OCI-LY1 (cell line): ENCODE data around the gene RBMS3.

Experiments used
- H2AFZ ChIP-seq: fragments of 200-600 bp; sonication (generic), shearing (Covaris generic); 2 replicates; pipeline ENCODE4 v1.6.0; 2014; ENCODE audit warnings: antibody characterized with exemption, mild to moderate bottlenecking, low read length
- H3F3A ChIP-seq: fragments of 200-600 bp; sonication (generic), shearing (Covaris generic); 2 replicates; pipeline ENCODE4 v1.6.0; 2014; ENCODE audit warnings: mild to moderate bottlenecking, antibody characterized with exemption, low read length, moderate library complexity; ENCODE audit not compliant: insufficient read depth
- H3K27ac ChIP-seq: fragments of 200-600 bp; sonication (generic); 2 replicates; pipeline ENCODE4 v1.5.1; 2014; ENCODE audit warnings: low read length, mixed run types, mild to moderate bottlenecking, low read depth; ENCODE audit not compliant: poor library complexity, severe bottlenecking
- H3K27me3 ChIP-seq: fragments of 200-600 bp; sonication (generic); 2 replicates; pipeline ENCODE4 v1.6.0; 2014; ENCODE audit warnings: antibody characterized with exemption, mild to moderate bottlenecking, low read length, moderate library complexity; ENCODE audit not compliant: insufficient read depth
- H3K36me3 ChIP-seq: fragments of 200-600 bp; sonication (generic); 2 replicates; pipeline ENCODE4 v1.6.1; 2014; ENCODE audit warnings: mild to moderate bottlenecking, antibody characterized with exemption, low read length, moderate library complexity, mixed read lengths; ENCODE audit not compliant: insufficient read depth
- H3K4me1 ChIP-seq: fragments of 200-600 bp; sonication (generic); 2 replicates; pipeline ENCODE4 v1.5.1; 2014; ENCODE audit warnings: mild to moderate bottlenecking, low read length, moderate library complexity; ENCODE audit not compliant: insufficient read depth, severe bottlenecking
- H3K4me2 ChIP-seq: fragments of 200-600 bp; sonication (generic), shearing (Covaris generic); 2 replicates; pipeline ENCODE4 v1.6.1; 2014; ENCODE audit warnings: low read length
- H3K4me3 ChIP-seq: fragments of 200-600 bp; sonication (generic); 2 replicates; pipeline ENCODE4 v1.5.1; 2014; ENCODE audit warnings: low read length, low read depth, mild to moderate bottlenecking, mixed read lengths; ENCODE audit not compliant: poor library complexity, severe bottlenecking
- H3K79me2 ChIP-seq: fragments of 200-600 bp; shearing (Covaris generic); 2 replicates; pipeline ENCODE4 v1.6.1; 2016; ENCODE audit warnings: mixed run types, low read length, mixed read lengths; ENCODE audit not compliant: insufficient read depth
- H3K9ac ChIP-seq: fragments of 200-600 bp; sonication (generic), shearing (Covaris generic); 2 replicates; pipeline ENCODE4 v1.6.1; 2014; ENCODE audit warnings: mild to moderate bottlenecking, low read length, mixed read lengths
- H3K9me2 ChIP-seq: fragments of 200-600 bp; sonication (generic), shearing (Covaris generic); 2 replicates; pipeline ENCODE4 v1.6.1; 2014; ENCODE audit warnings: low read depth, mild to moderate bottlenecking, low read length, mixed read lengths
- H3K9me3 ChIP-seq: fragments of 200-600 bp; shearing (Covaris generic); 2 replicates; pipeline ENCODE4 v1.6.1; 2014; ENCODE audit warnings: low read length, mixed read lengths
- H4K20me1 ChIP-seq: fragments of 200-600 bp; sonication (generic), shearing (Covaris generic); 2 replicates; pipeline ENCODE4 v1.6.0; 2016; ENCODE audit warnings: mild to moderate bottlenecking, low read length; ENCODE audit not compliant: insufficient read depth
- CTCF ChIP-seq: fragments of 200-600 bp; sonication (generic), shearing (Covaris generic); IDR thresholded peaks from 2 replicates; pipeline ENCODE4 v1.5.1; 2017; ENCODE audit warnings: mild to moderate bottlenecking, antibody characterized with exemption, low read length, moderate library complexity, mixed read lengths
- EZH2 ChIP-seq: fragments of 200-600 bp; sonication (generic), shearing (Covaris generic); IDR thresholded peaks from 2 replicates; pipeline ENCODE4 v1.8.0; 2017; ENCODE audit warnings: borderline replicate concordance, mixed run types, mild to moderate bottlenecking, antibody characterized with exemption, low read length, moderate library complexity, mixed read lengths

RBMS3 gene

GRCh38 chr3:29705906-29706844 lies 425.3 kb downstream of the RBMS3 start:
- Histone ChIP-seq H3K9me3 (no peaks in the 10 kb centered on the region), H3K79me2 (no peaks in the 10 kb centered on the region)
- TF ChIP-seq EZH2 (no peak), CTCF (no peak)

GRCh38 chr3:29708884-29709283 lies 428.0 kb downstream of the RBMS3 start:
- H2AFZ ChIP-seq, result no peak overlapping the region
- no peak for TF ChIP-seq EZH2
- TF ChIP-seq CTCF, result no peak

More at GRCh38 chr3:29705906-29706844, 425.3 kb downstream of the RBMS3 start:
- no peak overlapping the region for H2AFZ ChIP-seq
- no peak overlapping the region for H3K9ac ChIP-seq
- no peaks in the 10 kb centered on the region for H4K20me1 ChIP-seq
- H3K9me2 ChIP-seq, result no peaks in the 10 kb centered on the region
- H3K4me3 ChIP-seq, result no peak overlapping the region
- peaks cover 31% of the 10 kb centered on the region for H3K4me1 ChIP-seq
- no peak overlapping the region for H3K4me2 ChIP-seq
- no peaks in the 10 kb centered on the region for H3K27me3 ChIP-seq
- H3F3A ChIP-seq, result no peaks in the 10 kb centered on the region
- no peak overlapping the region for H3K27ac ChIP-seq
- peaks cover 18% of the 10 kb centered on the region for H3K36me3 ChIP-seq

GRCh38 chr3:29711255-29711771 lies 430.4 kb downstream of the RBMS3 start:
- no peaks in the 10 kb centered on the region for H4K20me1 ChIP-seq

More at GRCh38 chr3:29708884-29709283, 428.0 kb downstream of the RBMS3 start:
- peaks cover 31% of the 10 kb centered on the region for H3K4me1 ChIP-seq
- no peak overlapping the region for H3K9ac ChIP-seq
- H3K4me3 ChIP-seq, result no peak overlapping the region
- H3K79me2 ChIP-seq, result no peaks in the 10 kb centered on the region
- H3K27me3 ChIP-seq, result no peaks in the 10 kb centered on the region
- no peak overlapping the region for H3K4me2 ChIP-seq
- no peaks in the 10 kb centered on the region for H3K36me3 ChIP-seq
- H3K9me3 ChIP-seq, result no peaks in the 10 kb centered on the region
- no peaks in the 10 kb centered on the region for H3F3A ChIP-seq
- no peak overlapping the region for H3K27ac ChIP-seq
- H3K9me2 ChIP-seq, result no peaks in the 10 kb centered on the region
- no peaks in the 10 kb centered on the region for H4K20me1 ChIP-seq

More at GRCh38 chr3:29711255-29711771, 430.4 kb downstream of the RBMS3 start:
- H3K9ac ChIP-seq, result no peak overlapping the region
- no peaks in the 10 kb centered on the region for H3K27me3 ChIP-seq
- H3K27ac ChIP-seq, result no peak overlapping the region
- no peaks in the 10 kb centered on the region for H3K36me3 ChIP-seq
- TF ChIP-seq EZH2, result no peak
- TF ChIP-seq CTCF, result no peak
- no peak overlapping the region for H3K4me2 ChIP-seq
- H2AFZ ChIP-seq, result no peak overlapping the region
- no peak overlapping the region for H3K4me3 ChIP-seq
- H3K79me2 ChIP-seq, result no peaks in the 10 kb centered on the region
- H3F3A ChIP-seq, result no peaks in the 10 kb centered on the region
- peaks cover 21% of the 10 kb centered on the region for H3K4me1 ChIP-seq
- H3K9me3 ChIP-seq, result no peaks in the 10 kb centered on the region
- H3K9me2 ChIP-seq, result no peaks in the 10 kb centered on the region
